ENCODE data around the gene RHBDF2. TPM values are rescaled to one million over a fixed set of nuclear protein-coding genes. Genes with fewer than 3 reads are reported as not detected.

The RHBDF2 gene
- total RNA-seq, 1 experiment from 2014 or later: 19.7 TPM

- H3K27ac Mint-ChIP-seq: no peak overlapping the region; a peak in 2 of 7 replicates
- Histone ChIP-seq H3K4me1 (ENCODE audit: insufficient read depth, low read length) (peaks cover 3% of the 10 kb centered on the region; the same call in 1 of the 2 replicates), H2AK5ac (ENCODE audit: insufficient read length, low read length) (no peak overlapping the region), H3K23ac (ENCODE audit: insufficient read length, low read depth, low read length) (no peak overlapping the region), H4K5ac (ENCODE audit: insufficient read length, low read depth, low read length) (no peak overlapping the region), H3K79me1 (ENCODE audit: insufficient read depth, low read depth, low read length, poor library complexity, severe bottlenecking) (no peaks in the 10 kb centered on the region), H3K79me2 (ENCODE audit: insufficient read depth, low read length) (no peaks in the 10 kb centered on the region), H3K14ac (ENCODE audit: insufficient read depth, low read length) (no peak overlapping the region), H2BK5ac (ENCODE audit: insufficient read length, low read length) (no peak overlapping the region), H2AFZ (ENCODE audit: low read length) (no peak overlapping the region), H3K4me2 (ENCODE audit: insufficient read depth, insufficient read length, low read length) (peak overlapping the region; percentile 79), H2BK12ac (ENCODE audit: insufficient read length, low read depth, low read length) (no peak overlapping the region), H2BK20ac (ENCODE audit: low read depth, low read length, poor library complexity, severe bottlenecking) (no peak overlapping the region), H3K23me2 (ENCODE audit: insufficient read length, low read depth, low read length, poor library complexity, severe bottlenecking) (peaks cover 9% of the 10 kb centered on the region), H3K27ac (ENCODE audit: insufficient read length, low read depth, low read length) (no peak overlapping the region), H2BK120ac (ENCODE audit: low read depth, low read length, poor library complexity, severe bottlenecking) (no peak overlapping the region), H4K91ac (ENCODE audit: insufficient read length, low read depth, low read length) (no peak overlapping the region), H3K9ac (ENCODE audit: extremely low read depth, insufficient read length, low read length) (no peak overlapping the region), H3K27me3 (ENCODE audit: insufficient read depth, low read length) (no peaks in the 10 kb centered on the region), H3K18ac (ENCODE audit: insufficient read length, low read depth, low read length) (no peak overlapping the region), H3K9me3 (ENCODE audit: control insufficient read depth, low read depth, low read length) (no peaks in the 10 kb centered on the region), H2BK15ac (ENCODE audit: low read depth, low read length) (no peak overlapping the region), H3T11ph (ENCODE audit: low read length) (no peak overlapping the region), H3K4ac (ENCODE audit: low read depth, low read length) (no peak overlapping the region), H3K56ac (ENCODE audit: insufficient read length, low read depth, low read length) (no peak overlapping the region), H4K20me1 (ENCODE audit: control insufficient read depth, insufficient read depth, insufficient read length) (no peaks in the 10 kb centered on the region), H4K8ac (replicated peaks; ENCODE audit: insufficient read length, low read depth, low read length) (no peak overlapping the region)
- no peak for TF ChIP-seq CTCF (conservative IDR thresholded peaks at IDR 0.05)
- H3K4me1 Mint-ChIP-seq: peaks cover 50 to 58% of the 10 kb centered on the region in 2 experiments
- H3K9me3 Mint-ChIP-seq: no peaks in the 10 kb centered on the region; a peak in 1 of 5 replicates
- H3K4me3 Mint-ChIP-seq: peak overlapping the region; percentile 79 to 90
- no CpG with 5 or more reads among the region's 17 CpGs for WGBS (ENCODE audit: extremely low coverage, insufficient read length, low lambda C conversion rate)
- peaks cover 7% of the 10 kb centered on the region for H3K27me3 Mint-ChIP-seq (ENCODE audit: low read depth)
- no peak for DNase-seq
- H3K36me3 Mint-ChIP-seq (ENCODE audit: insufficient read depth in 1 of 3, low read depth in 3 of 3): no peaks in the 10 kb centered on the region; a peak in 2 of 7 replicates
These were observed 1.0 kb downstream of the RHBDF2 start for GRCh38 chr17:76500074-76500746.

All from H9 (cell line).